GM12878 (cell line): ENCODE data around the gene HLA-DMA. TPM values are rescaled to one million over a fixed set of nuclear protein-coding genes. Genes with fewer than 3 reads are reported as not detected.

Source experiments
- ATAC-seq: fragments of 200-7000 bp; cut with Tn5 transposase; 3 replicates; pipeline ENCODE4 v1.9.1; 2020; ENCODE audit warnings: mild to moderate bottlenecking, moderate library complexity
- BruUV-seq: library from RNA; stranded (reverse); fragments of 400-500 nt; replicated peaks from 2 replicates; lab custom pipeline; 2021; lab: Mats Ljungman, UMichigan
- CTCF ChIA-PET: fragments of 300-600 bp; sonication (Branson Sonifier 250); formaldehyde crosslinking; extraction: SDS; loops from one replicate; lab custom pipeline; 2021; ENCODE audit warnings: inconsistent platforms; lab: Yijun Ruan, JAX
- POLR2A ChIA-PET: fragments of 350-600 bp; formaldehyde crosslinking; extraction: SDS; loops from one replicate; lab custom pipeline; 2021; ENCODE audit warnings: inconsistent platforms; lab: Charles Lee
- RAD21 ChIA-PET: fragments of 300-600 bp; sonication (Branson Sonifier 250); formaldehyde crosslinking; loops from one replicate; lab custom pipeline; 2023; ENCODE audit warnings: antibody characterized with exemption; ENCODE audit not compliant: unreplicated experiment; lab: Charles Lee
- SMC1A ChIA-PET: fragments of 300-600 bp; sonication (Branson Sonifier 250); formaldehyde crosslinking; loops from one replicate; lab custom pipeline; 2023; ENCODE audit not compliant: unreplicated experiment, uncharacterized antibody; lab: Charles Lee
- DNase-seq: peaks from one replicate; pipeline ENCODE4 v3.0.0-alpha.2; 2011; ENCODE audit warnings: low read depth, low spot score
- FAIRE-seq: peaks from 3 replicates; lab custom pipeline; 2011; peaks lifted over from hg19 to GRCh38; lab: Jason Lieb, UNC
- H2AFZ ChIP-seq: 2 replicates; pipeline ENCODE4 v1.6.0; 2011; ENCODE audit warnings: low read depth, low read length, control low read depth; ENCODE audit not compliant: control insufficient read depth
- H3K27ac ChIP-seq: 2 replicates; pipeline ENCODE4 v1.5.1; 2011; ENCODE audit warnings: control low read depth; ENCODE audit not compliant: control insufficient read depth, insufficient read depth
- H3K27me3 ChIP-seq, 2 experiments: replicated peaks in 1 of 2; 2 replicates each; pipeline versions ENCODE4 v1.6.0 to v1.6.1; 2011; ENCODE audit warnings: low read length in 1 of 2; ENCODE audit not compliant: control insufficient read depth in 2 of 2, insufficient read depth in 2 of 2
- H3K36me3 ChIP-seq, 2 experiments: 2 replicates each; pipeline ENCODE4 v1.5.1; 2011; ENCODE audit warnings: low read length in 1 of 2; ENCODE audit not compliant: control insufficient read depth in 2 of 2, insufficient read depth in 2 of 2
- H3K4me1 ChIP-seq: 2 replicates; pipeline ENCODE4 v1.6.1; 2011; ENCODE audit warnings: mild to moderate bottlenecking, low read length, moderate library complexity, mixed read lengths; ENCODE audit not compliant: control insufficient read depth, insufficient read depth
- H3K4me2 ChIP-seq: 2 replicates; pipeline ENCODE4 v1.6.0; 2011; ENCODE audit warnings: control low read depth; ENCODE audit not compliant: control insufficient read depth, insufficient read depth
- H3K4me3 ChIP-seq: fragments of 200-600 bp; sonication (generic); 2 replicates; pipeline ENCODE4 v1.5.1; 2016
- H3K79me2 ChIP-seq: 2 replicates; pipeline ENCODE4 v1.6.0; 2011; ENCODE audit warnings: low read length; ENCODE audit not compliant: control insufficient read depth, insufficient read depth
- H3K9ac ChIP-seq: 2 replicates; pipeline ENCODE4 v1.8.0; 2011; ENCODE audit warnings: low read length, control low read depth, mixed read lengths; ENCODE audit not compliant: control insufficient read depth, insufficient read depth
- H3K9me3 ChIP-seq: replicated peaks from 3 replicates; pipeline ENCODE4 v1.5.1; 2011; ENCODE audit warnings: mild to moderate bottlenecking, low read length; ENCODE audit not compliant: control insufficient read depth, insufficient read depth
- H4K20me1 ChIP-seq: 2 replicates; pipeline ENCODE4 v1.6.0; 2011; ENCODE audit not compliant: control insufficient read depth, insufficient read depth
- KDM1A ChIP-seq: fragments of 200-600 bp; sonication (generic); IDR thresholded peaks from 2 replicates; pipeline ENCODE4 v1.6.1; 2016; ENCODE audit warnings: borderline replicate concordance
- MYC ChIP-seq: IDR thresholded peaks from 2 replicates; pipeline ENCODE4 v1.6.1; 2011; ENCODE audit warnings: mild to moderate bottlenecking, low read length, moderate library complexity, inconsistent platforms; ENCODE audit not compliant: insufficient read depth, insufficient replicate concordance, insufficient read length, severe bottlenecking
- RAD51 ChIP-seq: fragments of 450-650 bp; IDR thresholded peaks from 2 replicates; pipeline ENCODE4 v1.6.1; 2016; ENCODE audit warnings: moderate library complexity, mild to moderate bottlenecking, inconsistent platforms
- WGBS: methylation state at CpG from one replicate; pipeline ENCODE4 v1.1.6; 2016; ENCODE audit warnings: low lambda C conversion rate; ENCODE audit not compliant: insufficient replicate concordance, insufficient coverage; ENCODE audit errors: missing lambda C conversion rate; 5-methylcytosine and 5-hydroxymethylcytosine counted together
- in situ Hi-C: fragments of 300-500 bp; cut with MboI; formaldehyde crosslinking; loops from 9 replicates; pipeline ENCODE4 v1.14.3; 2018; ENCODE audit warnings: mixed read lengths
- intact Hi-C: fragments of 100-400 bp; cut with micrococcal nuclease; formaldehyde crosslinking; loops from one replicate; pipeline ENCODE4 v1.14.2; 2022; ENCODE audit not compliant: unreplicated experiment
- polyA plus RNA-seq, 11 experiments: library from polyadenylated mRNA; depleted of rRNA in 4 of 11; unstranded in 6 of 11; stranded (reverse) in 5 of 11; fragments of >200 nt; fragmentation: Nextera tagmentation in 4 of 11; fragmentation: Illumina TruSeq in 1 of 11; extraction: Ambion mirVana in 4 of 11; extraction: Trizol in 1 of 11; gene quantifications; 1 replicate in 1 of 11; 2 replicates in 10 of 11; pipeline versions ENCODE4 v1.2.1 to v1.2.3, GENCODE V29; 2011 to 2016; ENCODE audit warnings: inconsistent platforms in 2 of 11, missing spikeins in 2 of 11, low read depth in 1 of 11
- total RNA-seq, 4 experiments: library from RNA; depleted of rRNA in 3 of 4; stranded (reverse); fragments of >200 nt in 3 of 4; fragmentation: Illumina TruSeq in 1 of 4; extraction: Trizol in 1 of 4; gene quantifications; 2 replicates each; pipeline versions ENCODE4 v1.2.1 to v1.2.3, GENCODE V29; 2013 to 2021
- TF ChIP-seq, protein P1 (sequence below): IDR thresholded peaks from 2 replicates; pipeline ENCODE4 v1.6.1; 2011; ENCODE audit warnings: borderline replicate concordance, low read depth, mild to moderate bottlenecking, moderate library complexity, low read length; ENCODE audit not compliant: insufficient read depth, poor library complexity, severe bottlenecking
- TF ChIP-seq, protein P2 (sequence below): fragments of 450-650 bp; IDR thresholded peaks from 2 replicates; pipeline ENCODE4 v1.6.1; 2017; ENCODE audit warnings: mild to moderate bottlenecking
- TF ChIP-seq, protein P3 (sequence below): IDR thresholded peaks from 2 replicates; pipeline ENCODE4 v1.6.1; 2011; ENCODE audit warnings: mild to moderate bottlenecking, low read depth, low read length, moderate library complexity; ENCODE audit not compliant: insufficient replicate concordance
- TF ChIP-seq, protein P4 (sequence below): IDR thresholded peaks from 2 replicates; pipeline ENCODE4 v1.6.1; 2012; ENCODE audit warnings: low read depth, low read length, improper control_type of control experiment

HLA-DMA gene
- total and polyA plus RNA-seq, 10 of the 15 experiments (the other 5 are each of a cell fraction or from before 2014, with no cell fraction given), result 177 to 552 (median 309) TPM

DNA sequence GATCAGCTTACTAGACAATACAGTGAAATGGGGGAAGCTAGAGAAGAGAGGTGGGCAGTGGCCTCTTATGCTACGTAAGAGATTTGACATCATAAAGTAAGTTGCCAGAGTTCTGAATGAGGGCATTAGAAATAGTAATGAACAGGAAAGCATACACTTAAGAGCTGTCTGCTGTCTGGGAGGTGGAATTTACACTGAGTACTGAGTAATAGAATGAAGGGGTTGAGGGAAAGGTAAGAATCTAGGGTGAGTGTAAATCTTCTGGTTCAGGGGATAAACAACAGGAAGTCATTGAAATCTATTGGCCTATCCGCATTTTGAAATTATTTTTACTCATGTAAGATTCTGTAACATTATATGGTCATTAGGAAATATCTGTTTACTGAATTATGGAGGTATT is 47.8 kb downstream of the HLA-DMA start:
- ChIA-PET POLR2A (interaction anchor here (0.6 to 1.5 kb wide), 3 partner anchors 9 to 225 kb away, joined by 3 to 5 read pairs (median 5); no protein-coding TSS in a partner anchor), SMC1A (interaction anchor here (0.8 to 2.7 kb wide), 7 partner anchors 9 to 79 kb away, joined by 3 to 27 read pairs (median 3); no protein-coding TSS in a partner anchor), RAD21 (interaction anchor here (0.8 to 1.6 kb wide), 3 partner anchors 19 to 79 kb away, joined by 3 to 4 read pairs (median 3); no protein-coding TSS in a partner anchor), CTCF (interaction anchor here (0.7 to 2.9 kb wide), 6 partner anchors 20 to 80 kb away, joined by 4 to 22 read pairs (median 5); partner anchors contain the start of gene TAP2)
- no peak for TF ChIP-seq MYC
- Histone ChIP-seq H3K4me2 (no peak overlapping the region), H3K36me3 (no peaks in the 10 kb centered on the region), H3K79me2 (no peaks in the 10 kb centered on the region), H3K4me1 (no peaks in the 10 kb centered on the region), H4K20me1 (no peaks in the 10 kb centered on the region), H3K9me3 (no peaks in the 10 kb centered on the region), H3K9ac (no peak overlapping the region), H3K27me3 (no peaks in the 10 kb centered on the region), H3K27ac (no peak overlapping the region), H3K4me3 (no peak overlapping the region), H2AFZ (no peak overlapping the region)
- in situ Hi-C loops, result no loop called here
- ATAC-seq (no peak), DNase-seq (no peak), FAIRE-seq (no peak)
- intact Hi-C loops, result no loop called here
- no TSS peak for BruUV-seq
- 68% methylated on average over 2 of the region's 2 CpGs for WGBS

DNA sequence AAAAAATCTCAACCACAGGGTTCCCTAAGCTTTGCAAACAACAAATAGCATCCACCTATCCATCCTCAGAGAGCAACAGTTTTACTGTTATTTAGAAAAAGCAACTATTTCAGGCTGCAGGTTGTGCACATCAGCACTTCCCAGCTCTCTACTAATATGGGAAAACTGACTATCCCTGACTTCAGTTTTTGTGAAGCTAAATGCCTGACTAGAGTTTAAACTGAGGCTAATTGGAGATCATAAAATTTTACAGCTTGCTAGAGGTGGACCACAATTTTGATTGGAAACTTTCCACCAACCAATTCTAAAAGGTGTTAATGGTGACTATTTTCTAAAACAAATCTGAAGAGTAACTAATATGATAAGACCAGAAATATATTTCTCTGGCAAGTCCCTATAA is 48.9 kb downstream of the HLA-DMA start:
- Histone ChIP-seq H2AFZ (no peak overlapping the region), H4K20me1 (no peaks in the 10 kb centered on the region), H3K4me3 (no peak overlapping the region), H3K36me3 (no peaks in the 10 kb centered on the region), H3K9ac (no peak overlapping the region), H3K79me2 (no peaks in the 10 kb centered on the region; the same call in 1 of the 2 replicates), H3K4me1 (no peaks in the 10 kb centered on the region), H3K27ac (no peak overlapping the region), H3K4me2 (no peak overlapping the region), H3K27me3 (no peaks in the 10 kb centered on the region), H3K9me3 (no peaks in the 10 kb centered on the region)
- CTCF ChIA-PET, result interaction anchor here (1.0 to 2.9 kb wide), 7 partner anchors 10 to 145 kb away, joined by 3 to 22 read pairs (median 4); partner anchors contain the start of gene TAP2
- RAD21 ChIA-PET, result interaction anchor here (1.5 to 1.6 kb wide), 2 partner anchors 18 to 81 kb away, joined by 3 to 4 read pairs; no protein-coding TSS in a partner anchor
- DNase-seq (no peak), FAIRE-seq (no peak), ATAC-seq (no peak)
- TF ChIP-seq, protein P1, sequence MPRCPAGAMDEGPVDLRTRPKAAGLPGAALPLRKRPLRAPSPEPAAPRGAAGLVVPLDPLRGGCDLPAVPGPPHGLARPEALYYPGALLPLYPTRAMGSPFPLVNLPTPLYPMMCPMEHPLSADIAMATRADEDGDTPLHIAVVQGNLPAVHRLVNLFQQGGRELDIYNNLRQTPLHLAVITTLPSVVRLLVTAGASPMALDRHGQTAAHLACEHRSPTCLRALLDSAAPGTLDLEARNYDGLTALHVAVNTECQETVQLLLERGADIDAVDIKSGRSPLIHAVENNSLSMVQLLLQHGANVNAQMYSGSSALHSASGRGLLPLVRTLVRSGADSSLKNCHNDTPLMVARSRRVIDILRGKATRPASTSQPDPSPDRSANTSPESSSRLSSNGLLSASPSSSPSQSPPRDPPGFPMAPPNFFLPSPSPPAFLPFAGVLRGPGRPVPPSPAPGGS, result no peak
- TF ChIP-seq, protein P2, sequence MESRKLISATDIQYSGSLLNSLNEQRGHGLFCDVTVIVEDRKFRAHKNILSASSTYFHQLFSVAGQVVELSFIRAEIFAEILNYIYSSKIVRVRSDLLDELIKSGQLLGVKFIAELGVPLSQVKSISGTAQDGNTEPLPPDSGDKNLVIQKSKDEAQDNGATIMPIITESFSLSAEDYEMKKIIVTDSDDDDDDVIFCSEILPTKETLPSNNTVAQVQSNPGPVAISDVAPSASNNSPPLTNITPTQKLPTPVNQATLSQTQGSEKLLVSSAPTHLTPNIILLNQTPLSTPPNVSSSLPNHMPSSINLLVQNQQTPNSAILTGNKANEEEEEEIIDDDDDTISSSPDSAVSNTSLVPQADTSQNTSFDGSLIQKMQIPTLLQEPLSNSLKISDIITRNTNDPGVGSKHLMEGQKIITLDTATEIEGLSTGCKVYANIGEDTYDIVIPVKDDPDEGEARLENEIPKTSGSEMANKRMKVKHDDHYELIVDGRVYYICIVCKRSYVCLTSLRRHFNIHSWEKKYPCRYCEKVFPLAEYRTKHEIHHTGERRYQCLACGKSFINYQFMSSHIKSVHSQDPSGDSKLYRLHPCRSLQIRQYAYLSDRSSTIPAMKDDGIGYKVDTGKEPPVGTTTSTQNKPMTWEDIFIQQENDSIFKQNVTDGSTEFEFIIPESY, result no peak
- TF ChIP-seq, protein P3, sequence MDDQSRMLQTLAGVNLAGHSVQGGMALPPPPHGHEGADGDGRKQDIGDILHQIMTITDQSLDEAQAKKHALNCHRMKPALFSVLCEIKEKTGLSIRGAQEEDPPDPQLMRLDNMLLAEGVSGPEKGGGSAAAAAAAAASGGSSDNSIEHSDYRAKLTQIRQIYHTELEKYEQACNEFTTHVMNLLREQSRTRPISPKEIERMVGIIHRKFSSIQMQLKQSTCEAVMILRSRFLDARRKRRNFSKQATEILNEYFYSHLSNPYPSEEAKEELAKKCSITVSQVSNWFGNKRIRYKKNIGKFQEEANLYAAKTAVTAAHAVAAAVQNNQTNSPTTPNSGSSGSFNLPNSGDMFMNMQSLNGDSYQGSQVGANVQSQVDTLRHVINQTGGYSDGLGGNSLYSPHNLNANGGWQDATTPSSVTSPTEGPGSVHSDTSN, result no peak
- TF ChIP-seq, protein P4, sequence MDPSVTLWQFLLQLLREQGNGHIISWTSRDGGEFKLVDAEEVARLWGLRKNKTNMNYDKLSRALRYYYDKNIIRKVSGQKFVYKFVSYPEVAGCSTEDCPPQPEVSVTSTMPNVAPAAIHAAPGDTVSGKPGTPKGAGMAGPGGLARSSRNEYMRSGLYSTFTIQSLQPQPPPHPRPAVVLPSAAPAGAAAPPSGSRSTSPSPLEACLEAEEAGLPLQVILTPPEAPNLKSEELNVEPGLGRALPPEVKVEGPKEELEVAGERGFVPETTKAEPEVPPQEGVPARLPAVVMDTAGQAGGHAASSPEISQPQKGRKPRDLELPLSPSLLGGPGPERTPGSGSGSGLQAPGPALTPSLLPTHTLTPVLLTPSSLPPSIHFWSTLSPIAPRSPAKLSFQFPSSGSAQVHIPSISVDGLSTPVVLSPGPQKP, result no peak
- TF ChIP-seq RAD51 (no peak), KDM1A (no peak)
- in situ Hi-C loops, result no loop called here
- POLR2A ChIA-PET, result interaction anchor here (0.9 kb wide), 1 partner anchor 9 kb away, joined by 3 read pairs; no protein-coding TSS in a partner anchor
- BruUV-seq, result no TSS peak
- SMC1A ChIA-PET, result interaction anchor here (0.8 to 2.7 kb wide), 9 partner anchors 10 to 80 kb away, joined by 3 to 27 read pairs (median 4); no protein-coding TSS in a partner anchor
- intact Hi-C loops, result no loop called here
